ENCODE results near the gene RANBP1.

DNA sequence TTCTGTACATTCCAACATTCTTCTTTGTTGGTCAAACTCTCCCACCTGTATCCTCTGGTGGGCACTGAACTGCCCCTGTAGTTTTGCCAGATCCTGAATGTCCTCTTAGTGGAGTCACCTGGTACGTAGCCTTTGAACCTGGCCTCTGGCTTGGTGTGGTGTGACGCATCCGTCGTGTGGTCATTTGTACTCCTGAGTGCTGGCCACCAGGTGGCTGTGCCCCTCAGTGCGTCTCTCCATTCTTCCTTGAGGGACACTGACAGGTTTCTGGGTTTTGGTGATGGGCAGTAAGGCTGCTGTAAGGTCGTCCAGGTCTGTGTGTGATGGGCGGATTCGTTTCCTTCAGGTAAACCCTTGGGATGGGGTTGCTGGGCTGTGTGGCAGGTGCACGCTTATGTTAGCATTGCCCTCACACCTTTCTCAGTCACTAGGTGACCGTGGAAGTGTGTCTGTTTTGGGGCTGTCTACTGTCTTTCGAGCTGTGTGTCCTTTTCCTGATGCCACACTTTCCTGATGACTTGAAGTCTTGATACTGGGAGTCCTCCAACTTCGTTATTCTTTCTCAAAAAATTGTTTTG, 13.6 kb upstream of the RANBP1 start:
- TF ChIP-seq ASH2L (IDR thresholded peaks at IDR 0.05; ENCODE audit: insufficient read length, low read depth, low read length) (no peak), MTF1 (CRISPR knock-in tag; IDR thresholded peaks at IDR 0.05) (no peak)
